Peyer's patch (tissue), 4 donors: ENCODE results near the gene GFPT1. TPM values are rescaled to one million over a fixed set of nuclear protein-coding genes. Genes with fewer than 3 reads are reported as not detected.

Experiments used
- DNase-seq, 3 donors: peaks; one replicate each; pipeline ENCODE4 v3.0.0-alpha.2; 2017 to 2019
- H3K27ac ChIP-seq, 4 donors: fragments of 200-600 bp; sonication (generic); one replicate each; pipeline ENCODE4 v1.5.1; 2016 to 2019
- H3K27me3 ChIP-seq, 2 donors: fragments of 200-600 bp; sonication (generic); one replicate each; pipeline ENCODE4 v1.5.1; 2019
- H3K36me3 ChIP-seq, 3 donors: fragments of 200-600 bp; sonication (generic); one replicate each; pipeline ENCODE4 v1.5.1; 2016 to 2019
- H3K4me1 ChIP-seq, 4 donors: fragments of 200-600 bp; sonication (generic); one replicate each; pipeline ENCODE4 v1.5.1; 2016 to 2019
- H3K4me3 ChIP-seq, 4 donors: fragments of 200-600 bp; sonication (generic); 1 replicate in 3 of 4; 2 replicates in 1 of 4; pipeline ENCODE4 v1.5.1; 2016 to 2019; ENCODE audit warnings: mild to moderate bottlenecking in 1 of 4
- H3K9me3 ChIP-seq, 4 donors: fragments of 200-600 bp; sonication (generic); one replicate each; pipeline ENCODE4 v1.5.1; 2016 to 2019; ENCODE audit warnings: mild to moderate bottlenecking in 1 of 4
- CTCF ChIP-seq, 6 experiments: fragments of 450-650 bp in 4 of 6; fragments of 200-600 bp in 2 of 6; sonication (generic) in 1 of 6; IDR thresholded peaks; one replicate each; pipeline ENCODE4 v1.5.1; 2017 to 2019; ENCODE audit warnings: antibody characterized with exemption in 6 of 6, mild to moderate bottlenecking in 3 of 6, moderate library complexity in 1 of 6
- POLR2A ChIP-seq, 2 donors: fragments of 450-650 bp; IDR thresholded peaks; one replicate each; pipeline ENCODE4 v1.5.1; 2017; ENCODE audit warnings: antibody characterized with exemption in 2 of 2, mild to moderate bottlenecking in 2 of 2, moderate library complexity in 2 of 2
- total RNA-seq, 4 donors: library from RNA; depleted of rRNA; stranded (reverse); fragments of >200 nt; gene quantifications; one replicate each; pipeline ENCODE4 v1.1.0, GENCODE V29; 2016

Gene GFPT1
- total RNA-seq, 4 donors from 2014 or later = 31.8 to 59.1 (median 42.1) TPM

- TF ChIP-seq POLR2A (IDR thresholded peaks at IDR 0.05) = no peak
- Histone ChIP-seq H3K4me3 (no peak overlapping the region), H3K27ac (no peak overlapping the region), H3K9me3 (no peaks in the 10 kb centered on the region), H3K4me1 (peaks cover 0 to 5% (median 0%) of the 10 kb centered on the region in 4 donors), H3K27me3 (no peaks in the 10 kb centered on the region), H3K36me3 (no peaks in the 10 kb centered on the region)
- no peak for DNase-seq
Observed at GRCh38 chr2:69291721-69292120, 95.3 kb downstream of the GFPT1 start.

- no peak overlapping the region for H3K27ac ChIP-seq
- DNase-seq = no peak
Observed at GRCh38 chr2:69291004-69291650, 95.9 kb downstream of the GFPT1 start.

GRCh38 chr2:69288429-69288828 is 98.6 kb downstream of the GFPT1 start:
- Histone ChIP-seq H3K9me3 (no peaks in the 10 kb centered on the region), H3K36me3 (no peaks in the 10 kb centered on the region), H3K27ac (no peak overlapping the region), H3K27me3 (no peaks in the 10 kb centered on the region), H3K4me3 (no peak overlapping the region), H3K4me1 (peaks cover 0 to 5% (median 0%) of the 10 kb centered on the region in 4 donors)
- no peak for DNase-seq
- no peak for TF ChIP-seq CTCF (IDR thresholded peaks at IDR 0.05)
- TF ChIP-seq POLR2A (IDR thresholded peaks at IDR 0.05) = no peak

More at GRCh38 chr2:69291004-69291650, 95.9 kb downstream of the GFPT1 start:
- TF ChIP-seq POLR2A (IDR thresholded peaks at IDR 0.05) (no peak), CTCF (IDR thresholded peaks at IDR 0.05) (no peak)
- no peaks in the 10 kb centered on the region for H3K27me3 ChIP-seq
- no peak overlapping the region for H3K4me3 ChIP-seq
- H3K4me1 ChIP-seq = peaks cover 0 to 5% (median 0%) of the 10 kb centered on the region in 4 donors
- no peaks in the 10 kb centered on the region for H3K9me3 ChIP-seq
- H3K36me3 ChIP-seq = no peaks in the 10 kb centered on the region

- Histone ChIP-seq H3K4me1 (peaks cover 0 to 5% (median 0%) of the 10 kb centered on the region in 4 donors), H3K4me3 (no peak overlapping the region), H3K27ac (no peak overlapping the region), H3K36me3 (no peaks in the 10 kb centered on the region), H3K27me3 (no peaks in the 10 kb centered on the region), H3K9me3 (no peaks in the 10 kb centered on the region)
- TF ChIP-seq CTCF (IDR thresholded peaks at IDR 0.05) (no peak), POLR2A (IDR thresholded peaks at IDR 0.05) (no peak)
- DNase-seq = no peak
Observed at GRCh38 chr2:69287544-69287943, 99.5 kb downstream of the GFPT1 start.

- no peaks in the 10 kb centered on the region for H3K4me1 ChIP-seq
- H3K4me3 ChIP-seq = no peak overlapping the region
- DNase-seq = no peak
- TF ChIP-seq CTCF (IDR thresholded peaks at IDR 0.05) (no peak), POLR2A (IDR thresholded peaks at IDR 0.05) (no peak)
- H3K27me3 ChIP-seq = no peaks in the 10 kb centered on the region
- no peaks in the 10 kb centered on the region for H3K9me3 ChIP-seq
- no peak overlapping the region for H3K27ac ChIP-seq
- H3K36me3 ChIP-seq = no peaks in the 10 kb centered on the region
Observed at GRCh38 chr2:69285379-69285894, 101.6 kb downstream of the GFPT1 start.

- Histone ChIP-seq H3K36me3 (no peaks in the 10 kb centered on the region), H3K4me3 (no peak overlapping the region), H3K27ac (no peak overlapping the region), H3K9me3 (no peaks in the 10 kb centered on the region), H3K4me1 (no peaks in the 10 kb centered on the region), H3K27me3 (no peaks in the 10 kb centered on the region)
- TF ChIP-seq POLR2A (IDR thresholded peaks at IDR 0.05) = no peak
- TF ChIP-seq CTCF (IDR thresholded peaks at IDR 0.05) = no peak
- no peak for DNase-seq
Observed at GRCh38 chr2:69280796-69281412, 106.1 kb downstream of the GFPT1 start.
